AG09319 (cell line): Measurements from ENCODE around the gene AK5.
"Not testable (repeated sequence)": the region's sequence is repeated elsewhere in the genome, so short reads cannot be mapped to it uniquely, and the experiment has no call there.

Experiments used
- DNase-seq: peaks from one replicate; pipeline ENCODE4 v3.0.0-alpha.2; 2010; ENCODE audit warnings: low read depth; ENCODE audit errors: extremely low read depth
- CTCF ChIP-seq: IDR thresholded peaks from 2 replicates; pipeline ENCODE4 v1.5.1; 2011; ENCODE audit warnings: low read depth, mild to moderate bottlenecking, inconsistent platforms, low read length, moderate library complexity

AK5 gene

GRCh38 chr1:77511440-77511840 lies 229.6 kb downstream of the AK5 start:
- no peak for TF ChIP-seq CTCF
- DNase-seq, result peak; percentile 38

- not testable (repeated sequence) for DNase-seq
Observed at GRCh38 chr1:77512650-77513049, 230.8 kb downstream of the AK5 start.

- peak; percentile 75 for DNase-seq
Observed at GRCh38 chr1:77513839-77514763, 232.3 kb downstream of the AK5 start.

GRCh38 chr1:77514921-77515776 lies 233.3 kb downstream of the AK5 start:
- DNase-seq, result no peak

More at GRCh38 chr1:77513839-77514763, 232.3 kb downstream of the AK5 start:
- TF ChIP-seq CTCF, result no peak

GRCh38 chr1:77516106-77516505 lies 234.3 kb downstream of the AK5 start:
- TF ChIP-seq CTCF, result no peak
- DNase-seq, result no peak

More at GRCh38 chr1:77514921-77515776, 233.3 kb downstream of the AK5 start:
- TF ChIP-seq CTCF, result no peak; the same call in 1 of the 2 replicates

GRCh38 chr1:77524038-77524437 lies 242.2 kb downstream of the AK5 start:
- TF ChIP-seq CTCF, result no peak
- DNase-seq, result no peak

- not testable (repeated sequence) for DNase-seq
Observed at GRCh38 chr1:77531149-77531548, 249.3 kb downstream of the AK5 start.

- not testable (repeated sequence) for DNase-seq
Observed at GRCh38 chr1:77531596-77532280, 249.9 kb downstream of the AK5 start.
